Embryonic facial prominence (tissue), 1 donor: Measurements from ENCODE around the gene FAM227A.

Experiments
- DNase-seq: peaks from one replicate; pipeline ENCODE4 v3.0.0-alpha.2; 2016; ENCODE audit errors: extremely low spot score

Gene FAM227A

GRCh38 chr22:38540701-38541100, 115.5 kb downstream of the FAM227A start:
- DNase-seq = no peak

- DNase-seq = no peak
These were observed 124.8 kb downstream of the FAM227A start for GRCh38 chr22:38531251-38531938.
